ENCODE measurements around the gene DMRTC1B.
"Not testable (repeated sequence)": the region's sequence is repeated elsewhere in the genome, so short reads cannot be mapped to it uniquely, and the experiment has no call there.

Gene DMRTC1B

DNA sequence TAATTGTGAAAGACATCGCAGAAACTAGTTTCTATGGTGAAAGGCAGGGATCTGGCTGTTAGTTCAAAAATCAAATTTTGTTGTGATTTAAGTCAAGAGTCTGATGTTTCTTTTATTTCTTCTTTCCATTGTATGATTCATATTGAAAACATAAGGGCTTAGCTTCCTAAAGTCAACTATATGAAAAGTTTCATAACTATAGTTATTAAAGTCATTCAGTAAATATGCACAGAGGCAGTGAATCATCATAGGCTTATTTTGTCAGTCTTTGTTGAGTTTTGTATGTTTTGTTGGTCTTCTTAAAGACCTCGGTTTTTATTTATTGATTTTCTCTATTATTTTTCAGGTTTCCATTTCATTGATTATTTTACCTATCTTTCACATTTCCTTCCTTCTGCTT is 106.2 kb downstream of the DMRTC1B start:
- DNase-seq (ENCODE audit: low read depth); H3K4me3 ChIP-seq (ENCODE audit: low read depth, low read length): not testable (repeated sequence)

DNA sequence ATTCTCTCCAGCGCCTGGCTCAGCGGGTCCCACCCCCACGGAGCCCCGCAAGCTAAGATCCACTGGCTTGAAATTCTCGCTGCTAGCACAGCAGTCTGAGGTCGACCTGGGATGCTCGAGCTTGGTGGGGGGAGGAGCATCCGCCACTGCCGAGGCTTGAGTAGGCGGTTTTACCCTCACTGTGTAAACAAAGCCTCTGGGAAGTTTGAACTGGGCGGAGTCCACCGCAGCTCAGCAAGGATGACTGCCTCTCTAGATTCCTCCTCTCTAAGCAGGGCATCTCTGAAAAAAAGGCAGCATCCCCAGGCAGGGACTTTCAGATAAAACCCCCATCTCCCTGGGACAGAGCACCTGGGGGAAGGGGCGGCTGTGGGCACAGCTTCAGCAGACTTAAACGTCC is 113.0 kb downstream of the DMRTC1B start:
- H3K4me3 ChIP-seq (ENCODE audit: low read depth, low read length); DNase-seq (ENCODE audit: low read depth): not testable (repeated sequence)

Measured in GM12864 (cell line).